Esophagus squamous epithelium (tissue), 5 donors: ENCODE data around the gene NDUFS5. TPM values are rescaled to one million over a fixed set of nuclear protein-coding genes. Genes with fewer than 3 reads are reported as not detected.
"Not testable (repeated sequence)": the region's sequence is repeated elsewhere in the genome, so short reads cannot be mapped to it uniquely, and the experiment has no call there.

Source experiments
- DNase-seq: peaks from one replicate; lab custom pipeline; 2025; lab: John Stamatoyannopoulos, UW
- H3K27ac ChIP-seq, 4 donors: fragments of 200-600 bp; sonication (generic); one replicate each; pipeline ENCODE4 v1.5.1; 2016 to 2019; ENCODE audit warnings: mild to moderate bottlenecking in 1 of 4
- H3K27me3 ChIP-seq, 4 donors: fragments of 200-600 bp; sonication (generic); 1 replicate in 3 of 4; 2 replicates in 1 of 4; pipeline versions ENCODE4 v1.5.1 to v1.6.0; 2017 to 2021; ENCODE audit warnings: antibody characterized with exemption in 1 of 4
- H3K36me3 ChIP-seq, 3 donors: fragments of 200-600 bp; sonication (generic); one replicate each; pipeline ENCODE4 v1.5.1; 2016 to 2019
- H3K4me1 ChIP-seq, 3 donors: fragments of 200-600 bp; sonication (generic); one replicate each; pipeline ENCODE4 v1.5.1; 2017 to 2019
- H3K4me3 ChIP-seq, 4 donors: fragments of 200-600 bp; sonication (generic); 1 replicate in 3 of 4; 2 replicates in 1 of 4; pipeline ENCODE4 v1.5.1; 2016 to 2019; ENCODE audit warnings: mild to moderate bottlenecking in 2 of 4, moderate library complexity in 1 of 4
- H3K9me3 ChIP-seq, 3 donors: fragments of 200-600 bp; sonication (generic); one replicate each; pipeline ENCODE4 v1.5.1; 2016 to 2019
- CTCF ChIP-seq, 6 experiments: fragments of 450-650 bp in 4 of 6; fragments of 200-600 bp in 2 of 6; sonication (generic) in 2 of 6; IDR thresholded peaks; one replicate each; pipeline ENCODE4 v1.5.1; 2016 to 2019; ENCODE audit warnings: antibody characterized with exemption in 6 of 6, mild to moderate bottlenecking in 4 of 6, moderate library complexity in 4 of 6
- POLR2A ChIP-seq, 4 donors: fragments of 450-650 bp; IDR thresholded peaks; one replicate each; pipeline ENCODE4 v1.6.1; 2017; ENCODE audit warnings: antibody characterized with exemption in 4 of 4, mild to moderate bottlenecking in 4 of 4, moderate library complexity in 3 of 4
- WGBS, 2 donors: methylation state at CpG; one replicate each; pipeline ENCODE4 v1.1.5; 2018; 5-methylcytosine and 5-hydroxymethylcytosine counted together
- intact Hi-C: fragments of 100-400 bp; cut with DNase I; formaldehyde crosslinking; loops from one replicate; pipeline ENCODE4 v1.15.0; 2022
- total RNA-seq, 4 donors: library from RNA; depleted of rRNA; stranded (reverse); fragments of >200 nt; gene quantifications; one replicate each; pipeline ENCODE4 v1.1.0, GENCODE V29; 2016
- donor health status: DM: yes; HTN: yes; CAD: no.

NDUFS5 gene
- total RNA-seq, 4 donors from 2014 or later: 300 to 496 (median 418) TPM

- H3K27ac ChIP-seq: no peak overlapping the region
- no peaks in the 10 kb centered on the region for H3K27me3 ChIP-seq
- TF ChIP-seq POLR2A (IDR thresholded peaks at IDR 0.05): no peak
- TF ChIP-seq CTCF (IDR thresholded peaks at IDR 0.05): no peak
- H3K4me3 ChIP-seq: no peak overlapping the region
- H3K4me1 ChIP-seq: no peaks in the 10 kb centered on the region
- H3K9me3 ChIP-seq: no peaks in the 10 kb centered on the region
- 73 to 79% methylated on average over 5 of the region's 5 CpGs for WGBS, 2 donors
- H3K36me3 ChIP-seq: peaks cover 0 to 23% (median 0%) of the 10 kb centered on the region in 3 donors
- no peak for DNase-seq
- intact Hi-C loops: no loop called here
Observed at GRCh38 chr1:39017266-39017665, 8.9 kb upstream of the NDUFS5 start.

GRCh38 chr1:39020494-39020893 is 5.7 kb upstream of the NDUFS5 start:
- H3K4me1 ChIP-seq, DNase-seq, H3K9me3 ChIP-seq, H3K36me3 ChIP-seq, intact Hi-C loops, H3K27ac ChIP-seq, H3K27me3 ChIP-seq, H3K4me3 ChIP-seq: not testable (repeated sequence)
- WGBS, 2 donors: 39 to 40% methylated on average over 1 of the region's 1 CpG

GRCh38 chr1:39021426-39021825 is 4.7 kb upstream of the NDUFS5 start:
- H3K27me3 ChIP-seq: no peaks in the 10 kb centered on the region
- no peak overlapping the region for H3K4me3 ChIP-seq
- intact Hi-C loops: no loop called here
- no peaks in the 10 kb centered on the region for H3K36me3 ChIP-seq
- H3K9me3 ChIP-seq: no peaks in the 10 kb centered on the region
- no peak for DNase-seq
- peaks cover 2 to 10% (median 6%) of the 10 kb centered on the region in 3 donors for H3K4me1 ChIP-seq
- 43 to 100% methylated on average over 1 of the region's 1 CpG for WGBS, 2 donors
- no peak overlapping the region for H3K27ac ChIP-seq
- TF ChIP-seq POLR2A (IDR thresholded peaks at IDR 0.05) (no peak), CTCF (IDR thresholded peaks at IDR 0.05) (no peak)

GRCh38 chr1:39023140-39023539 is 3.0 kb upstream of the NDUFS5 start:
- peaks cover 10 to 23% (median 10%) of the 10 kb centered on the region in 3 donors for H3K4me1 ChIP-seq
- 59 to 68% methylated on average over 1 of the region's 1 CpG for WGBS, 2 donors
- DNase-seq: no peak
- TF ChIP-seq CTCF (IDR thresholded peaks at IDR 0.05): no peak
- no peak for TF ChIP-seq POLR2A (IDR thresholded peaks at IDR 0.05)
- no peaks in the 10 kb centered on the region for H3K27me3 ChIP-seq
- intact Hi-C loops: no loop called here
- H3K9me3 ChIP-seq: no peaks in the 10 kb centered on the region
- peaks cover 0 to 3% (median 0%) of the 10 kb centered on the region in 3 donors for H3K36me3 ChIP-seq
- H3K27ac ChIP-seq: no peak overlapping the region
- no peak overlapping the region for H3K4me3 ChIP-seq

- no peak for DNase-seq
- 21 to 27% methylated on average over 27 to 28 of the region's 30 CpGs for WGBS, 2 donors
- Histone ChIP-seq H3K4me3 (peak overlapping the region; percentile 65 to 93 (median 78)), H3K9me3 (no peaks in the 10 kb centered on the region), H3K36me3 (peaks cover 12 to 41% (median 21%) of the 10 kb centered on the region in 3 donors), H3K4me1 (peaks cover 10 to 50% (median 10%) of the 10 kb centered on the region in 3 donors), H3K27ac (peak overlapping the region; percentile 93 to 97 (median 96)), H3K27me3 (no peaks in the 10 kb centered on the region)
- intact Hi-C loops: no loop called here
- no peak for TF ChIP-seq POLR2A (IDR thresholded peaks at IDR 0.05)
Observed at GRCh38 chr1:39026866-39027507, 837 bp downstream of the NDUFS5 start.

GRCh38 chr1:39034114-39034654 is 8.0 kb downstream of the NDUFS5 start:
- TF ChIP-seq CTCF (IDR thresholded peaks at IDR 0.05): no peak
- TF ChIP-seq POLR2A (IDR thresholded peaks at IDR 0.05): no peak
- H3K4me1 ChIP-seq: peaks cover 0 to 17% (median 0%) of the 10 kb centered on the region in 3 donors
- H3K4me3 ChIP-seq: no peak overlapping the region
- H3K9me3 ChIP-seq: no peaks in the 10 kb centered on the region
- no peaks in the 10 kb centered on the region for H3K27me3 ChIP-seq
- H3K36me3 ChIP-seq: peaks cover 10 to 98% (median 37%) of the 10 kb centered on the region in 3 donors
- intact Hi-C loops: no loop called here
- DNase-seq: no peak
- WGBS, 2 donors: 63 to 69% methylated on average over 6 of the region's 6 CpGs
- H3K27ac ChIP-seq: no peak overlapping the region
